Measurements from ENCODE around the gene ATP6V1G2. TPM values are rescaled to one million over a fixed set of nuclear protein-coding genes. Genes with fewer than 3 reads are reported as not detected.

The ATP6V1G2 gene
- polyA plus RNA-seq, 12 donors, result 3.3 to 6.6 (median 4.1) TPM; not detected in 2

GRCh38 chr6:31576897-31577578 lies 30.6 kb upstream of the ATP6V1G2 start:
- no peak for DNase-seq

DNA sequence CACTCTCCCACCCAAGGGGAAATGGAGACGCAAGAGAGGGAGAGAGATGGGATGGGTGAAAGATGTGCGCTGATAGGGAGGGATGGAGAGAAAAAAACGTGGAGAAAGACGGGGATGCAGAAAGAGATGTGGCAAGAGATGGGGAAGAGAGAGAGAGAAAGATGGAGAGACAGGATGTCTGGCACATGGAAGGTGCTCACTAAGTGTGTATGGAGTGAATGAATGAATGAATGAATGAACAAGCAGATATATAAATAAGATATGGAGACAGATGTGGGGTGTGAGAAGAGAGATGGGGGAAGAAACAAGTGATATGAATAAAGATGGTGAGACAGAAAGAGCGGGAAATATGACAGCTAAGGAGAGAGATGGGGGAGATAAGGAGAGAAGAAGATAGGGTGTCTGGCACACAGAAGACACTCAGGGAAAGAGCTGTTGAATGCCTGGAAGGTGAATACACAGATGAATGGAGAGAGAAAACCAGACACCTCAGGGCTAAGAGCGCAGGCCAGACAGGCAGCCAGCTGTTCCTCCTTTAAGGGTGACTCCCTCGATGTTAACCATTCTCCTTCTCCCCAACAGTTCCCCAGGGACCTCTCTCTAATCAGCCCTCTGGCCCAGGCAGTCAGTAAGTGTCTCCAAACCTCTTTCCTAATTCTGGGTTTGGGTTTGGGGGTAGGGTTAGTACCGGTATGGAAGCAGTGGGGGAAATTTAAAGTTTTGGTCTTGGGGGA lies 29.7 kb upstream of the ATP6V1G2 start:
- no peak for DNase-seq

DNA sequence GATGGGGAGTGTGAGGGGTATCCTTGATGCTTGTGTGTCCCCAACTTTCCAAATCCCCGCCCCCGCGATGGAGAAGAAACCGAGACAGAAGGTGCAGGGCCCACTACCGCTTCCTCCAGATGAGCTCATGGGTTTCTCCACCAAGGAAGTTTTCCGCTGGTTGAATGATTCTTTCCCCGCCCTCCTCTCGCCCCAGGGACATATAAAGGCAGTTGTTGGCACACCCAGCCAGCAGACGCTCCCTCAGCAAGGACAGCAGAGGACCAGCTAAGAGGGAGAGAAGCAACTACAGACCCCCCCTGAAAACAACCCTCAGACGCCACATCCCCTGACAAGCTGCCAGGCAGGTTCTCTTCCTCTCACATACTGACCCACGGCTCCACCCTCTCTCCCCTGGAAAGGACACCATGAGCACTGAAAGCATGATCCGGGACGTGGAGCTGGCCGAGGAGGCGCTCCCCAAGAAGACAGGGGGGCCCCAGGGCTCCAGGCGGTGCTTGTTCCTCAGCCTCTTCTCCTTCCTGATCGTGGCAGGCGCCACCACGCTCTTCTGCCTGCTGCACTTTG lies 29.0 kb upstream of the ATP6V1G2 start, which contains the start of gene TNF:
TNF (plus strand) TSS at position 231 of the 567 bp plus-strand sequence; CDS start at position 408, 177 bp downstream.
- peak; percentile 32 for DNase-seq

DNA sequence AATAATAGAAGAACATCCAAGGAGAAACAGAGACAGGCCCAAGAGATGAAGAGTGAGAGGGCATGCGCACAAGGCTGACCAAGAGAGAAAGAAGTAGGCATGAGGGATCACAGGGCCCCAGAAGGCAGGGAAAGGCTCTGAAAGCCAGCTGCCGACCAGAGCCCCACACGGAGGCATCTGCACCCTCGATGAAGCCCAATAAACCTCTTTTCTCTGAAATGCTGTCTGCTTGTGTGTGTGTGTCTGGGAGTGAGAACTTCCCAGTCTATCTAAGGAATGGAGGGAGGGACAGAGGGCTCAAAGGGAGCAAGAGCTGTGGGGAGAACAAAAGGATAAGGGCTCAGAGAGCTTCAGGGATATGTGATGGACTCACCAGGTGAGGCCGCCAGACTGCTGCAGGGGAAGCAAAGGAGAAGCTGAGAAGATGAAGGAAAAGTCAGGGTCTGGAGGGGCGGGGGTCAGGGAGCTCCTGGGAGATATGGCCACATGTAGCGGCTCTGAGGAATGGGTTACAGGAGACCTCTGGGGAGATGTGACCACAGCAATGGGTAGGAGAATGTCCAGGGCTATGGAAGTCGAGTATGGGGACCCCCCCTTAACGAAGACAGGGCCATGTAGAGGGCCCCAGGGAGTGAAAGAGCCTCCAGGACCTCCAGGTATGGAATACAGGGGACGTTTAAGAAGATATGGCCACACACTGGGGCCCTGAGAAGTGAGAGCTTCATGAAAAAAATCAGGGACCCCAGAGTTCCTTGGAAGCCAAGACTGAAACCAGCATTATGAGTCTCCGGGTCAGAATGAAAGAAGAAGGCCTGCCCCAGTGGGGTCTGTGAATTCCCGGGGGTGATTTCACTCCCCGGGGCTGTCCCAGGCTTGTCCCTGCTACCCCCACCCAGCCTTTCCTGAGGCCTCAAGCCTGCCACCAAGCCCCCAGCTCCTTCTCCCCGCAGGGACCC lies 28.0 kb upstream of the ATP6V1G2 start:
- no peak for DNase-seq

GRCh38 chr6:31573239-31574105 lies 27.1 kb upstream of the ATP6V1G2 start:
- DNase-seq, result no peak

DNA sequence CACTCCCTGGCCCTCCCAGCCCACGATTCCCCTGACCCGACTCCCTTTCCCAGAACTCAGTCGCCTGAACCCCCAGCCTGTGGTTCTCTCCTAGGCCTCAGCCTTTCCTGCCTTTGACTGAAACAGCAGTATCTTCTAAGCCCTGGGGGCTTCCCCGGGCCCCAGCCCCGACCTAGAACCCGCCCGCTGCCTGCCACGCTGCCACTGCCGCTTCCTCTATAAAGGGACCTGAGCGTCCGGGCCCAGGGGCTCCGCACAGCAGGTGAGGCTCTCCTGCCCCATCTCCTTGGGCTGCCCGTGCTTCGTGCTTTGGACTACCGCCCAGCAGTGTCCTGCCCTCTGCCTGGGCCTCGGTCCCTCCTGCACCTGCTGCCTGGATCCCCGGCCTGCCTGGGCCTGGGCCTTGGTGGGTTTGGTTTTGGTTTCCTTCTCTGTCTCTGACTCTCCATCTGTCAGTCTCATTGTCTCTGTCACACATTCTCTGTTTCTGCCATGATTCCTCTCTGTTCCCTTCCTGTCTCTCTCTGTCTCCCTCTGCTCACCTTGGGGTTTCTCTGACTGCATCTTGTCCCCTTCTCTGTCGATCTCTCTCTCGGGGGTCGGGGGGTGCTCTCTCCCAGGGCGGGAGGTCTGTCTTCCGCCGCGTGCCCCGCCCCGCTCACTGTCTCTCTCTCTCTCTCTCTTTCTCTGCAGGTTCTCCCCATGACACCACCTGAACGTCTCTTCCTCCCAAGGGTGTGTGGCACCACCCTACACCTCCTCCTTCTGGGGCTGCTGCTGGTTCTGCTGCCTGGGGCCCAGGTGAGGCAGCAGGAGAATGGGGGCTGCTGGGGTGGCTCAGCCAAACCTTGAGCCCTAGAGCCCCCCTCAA lies 25.9 kb upstream of the ATP6V1G2 start, which contains the start of gene LTA:
LTA (plus strand) TSS at position 249 of the 871 bp plus-strand sequence; CDS start at position 703, 454 bp downstream.
- no peak for DNase-seq

GRCh38 chr6:31569861-31570536 lies 23.6 kb upstream of the ATP6V1G2 start:
- no peak for DNase-seq

DNA sequence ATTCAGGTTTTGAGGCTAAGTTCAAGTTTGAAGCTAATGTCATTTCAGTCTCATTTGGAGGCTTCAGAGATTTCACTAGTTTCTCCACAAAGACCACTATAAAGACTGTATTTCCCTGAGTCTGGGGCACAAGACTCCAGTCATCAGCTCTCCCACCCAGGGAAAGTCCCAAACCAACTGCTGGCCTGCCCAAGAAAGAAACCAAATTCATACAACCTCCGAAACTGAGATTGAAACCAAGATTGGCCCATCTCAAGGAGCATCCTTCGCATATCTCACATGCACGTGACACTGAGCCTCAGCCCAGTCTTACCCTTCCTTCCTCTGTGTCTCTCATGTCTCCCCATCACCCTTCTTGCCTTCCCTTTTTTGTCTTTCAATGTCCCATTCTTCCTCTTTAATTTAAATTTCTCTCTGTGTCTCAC lies 22.1 kb upstream of the ATP6V1G2 start:
- no peak for DNase-seq

- DNase-seq, result no peak
Measured at GRCh38 chr6:31567531-31568370, 21.3 kb upstream of the ATP6V1G2 start.

GRCh38 chr6:31560697-31561058 lies 14.3 kb upstream of the ATP6V1G2 start:
- no peak for DNase-seq

DNA sequence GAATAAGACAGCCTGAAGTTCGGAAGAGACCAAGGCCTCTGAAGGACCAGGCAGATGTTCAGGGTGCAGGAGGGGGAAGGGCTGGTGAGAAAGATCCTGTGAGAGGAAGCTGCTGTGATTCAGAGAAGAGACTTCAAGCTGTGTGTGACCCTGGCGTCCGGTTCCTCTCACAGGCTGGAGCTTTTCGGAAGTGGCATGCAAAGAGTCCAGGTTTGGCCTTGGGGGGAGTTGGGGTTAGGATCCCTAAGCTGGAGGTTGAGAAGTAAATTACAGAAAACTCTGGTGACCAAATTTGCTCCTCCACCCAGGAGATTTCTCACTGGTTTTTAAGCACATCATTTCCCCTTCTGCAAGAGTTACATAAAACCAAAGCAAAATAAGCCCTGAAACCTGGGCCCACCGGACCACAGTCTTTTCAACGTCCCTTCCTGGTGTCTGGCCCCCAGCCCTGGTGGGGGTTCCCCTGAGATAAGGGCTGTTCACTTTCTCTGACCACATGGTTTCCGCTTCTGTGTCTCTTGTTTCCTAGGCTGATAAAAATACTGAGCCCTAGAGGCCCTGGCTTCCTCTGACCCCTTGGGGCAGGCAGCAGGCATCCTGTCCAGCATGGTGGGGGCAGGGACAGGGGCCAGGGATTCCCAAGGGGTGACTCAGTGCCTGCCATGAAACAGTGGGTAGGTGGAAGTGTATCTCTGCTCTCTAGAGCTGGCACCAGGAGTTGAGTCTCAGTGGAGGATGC lies 13.7 kb upstream of the ATP6V1G2 start:
- no peak for DNase-seq

- DNase-seq, result no peak
Measured at GRCh38 chr6:31559606-31559957, 13.2 kb upstream of the ATP6V1G2 start.

- no peak for DNase-seq
Measured at GRCh38 chr6:31558631-31559500, 12.5 kb upstream of the ATP6V1G2 start.

DNA sequence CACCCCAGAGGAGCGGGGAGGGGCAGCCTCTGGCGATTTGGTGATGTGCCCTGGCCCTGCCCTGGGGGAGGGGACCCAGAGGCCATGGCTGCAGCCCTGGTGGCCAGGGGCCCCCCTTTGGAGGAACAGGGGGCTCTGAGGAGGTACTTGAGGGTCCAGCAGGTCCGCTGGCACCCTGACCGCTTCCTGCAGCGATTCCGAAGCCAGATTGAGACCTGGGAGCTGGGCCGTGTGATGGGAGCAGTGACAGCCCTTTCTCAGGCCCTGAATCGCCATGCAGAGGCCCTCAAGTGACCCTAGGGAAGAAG lies 11.9 kb upstream of the ATP6V1G2 start:
- no peak for DNase-seq

- DNase-seq, result no peak
Measured at GRCh38 chr6:31557443-31558317, 11.3 kb upstream of the ATP6V1G2 start.

- no peak for DNase-seq
Measured at GRCh38 chr6:31556307-31556706, 9.9 kb upstream of the ATP6V1G2 start.
